Measurements from ENCODE around the gene TUBGCP4. TPM values are rescaled to one million over a fixed set of nuclear protein-coding genes. Genes with fewer than 3 reads are reported as not detected.

The TUBGCP4 gene
- total RNA-seq, 1 experiment from 2014 or later = 29.7 TPM

DNA sequence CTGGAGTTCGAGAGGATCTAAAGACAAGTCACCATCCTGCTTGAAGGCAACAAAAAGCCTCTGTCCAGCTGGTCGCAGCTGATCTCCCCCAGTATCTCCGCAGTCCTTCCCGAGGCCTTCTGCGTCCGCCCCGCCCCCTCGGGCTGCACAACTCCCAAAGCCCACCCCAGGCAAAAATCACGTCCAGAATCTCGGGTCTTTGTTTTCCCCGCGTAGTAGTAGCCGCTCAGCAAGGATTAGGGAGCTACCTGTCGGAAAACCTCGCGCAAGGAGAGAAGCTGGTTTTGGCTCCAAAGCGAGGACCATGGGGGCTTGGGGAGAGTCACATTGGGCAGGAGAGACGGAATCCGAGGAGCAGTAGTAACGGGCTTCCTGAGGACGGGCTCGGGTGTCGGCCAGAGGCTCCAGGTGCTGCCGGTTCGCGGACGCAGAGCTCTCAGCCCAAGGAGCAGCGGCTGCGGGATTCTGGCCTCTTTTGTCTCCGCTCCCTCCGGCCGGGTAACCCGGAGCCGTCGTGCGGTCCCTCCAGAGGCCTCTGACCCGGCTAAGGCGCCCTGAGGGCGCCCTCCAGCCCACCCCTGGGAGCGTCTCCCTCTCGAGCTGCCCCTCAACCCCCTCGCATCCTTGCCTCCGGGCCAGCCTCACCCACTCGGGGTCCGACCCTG is 459 bp upstream of the TUBGCP4 start:
- Histone ChIP-seq H2AFZ (ENCODE audit: low read length) (peak overlapping the region; percentile 94), H3K9ac (ENCODE audit: low read length) (peak overlapping the region; percentile 78), H3K27ac (ENCODE audit: low read length) (no peak overlapping the region), H3K79me2 (ENCODE audit: low read length) (peaks cover 48% of the 10 kb centered on the region), H3K9me2 (replicated peaks; ENCODE audit: low read length) (no peaks in the 10 kb centered on the region), H3K4me1 (ENCODE audit: insufficient read depth, low read length) (peaks cover 18% of the 10 kb centered on the region; the same call in 1 of the 2 replicates), H3K4me2 (ENCODE audit: low read length) (peak overlapping the region; percentile 90), H4K20me1 (ENCODE audit: low read length) (0 out of 2 replicates have a peak, but pooled peaks cover 3% of the 10 kb centered on the region), H3K9me3 (ENCODE audit: low read length) (no peaks in the 10 kb centered on the region), H3K36me3 (ENCODE audit: low read depth, low read length) (peaks cover 14% of the 10 kb centered on the region), H3F3A (ENCODE audit: low read length, unreplicated experiment) (no peaks in the 10 kb centered on the region), H3K4me3 (ENCODE audit: low read length) (peak overlapping the region; percentile 74), H3K27me3 (ENCODE audit: low read length) (no peaks in the 10 kb centered on the region)
- CTCF ChIA-PET = no interaction called here
- TF ChIP-seq CTCF (conservative IDR thresholded peaks at IDR 0.05; ENCODE audit: low read depth, low read length) = no peak
- no peak for TF ChIP-seq EZH2 (IDR thresholded peaks at IDR 0.05; ENCODE audit: low read length, unreplicated experiment)
- TF ChIP-seq EZH2phosphoT487 (IDR thresholded peaks at IDR 0.05; ENCODE audit: borderline replicate concordance, low read length) = no peak
- POLR2A ChIA-PET (ENCODE audit: unreplicated experiment) = interaction anchor here (0.5 to 0.7 kb wide), 7 partner anchors 22 to 1029 kb away, joined by 3 to 7 read pairs (median 3); no protein-coding TSS in a partner anchor
- TSS peak; percentile 44 for BruUV-seq (replicated peaks)
- no peak for DNase-seq
- peak; percentile 48 for ATAC-seq
- intact Hi-C loops (cut with micrococcal nuclease) = no loop called here

GRCh38 chr15:43376017-43376705 is 5.3 kb downstream of the TUBGCP4 start:
- Histone ChIP-seq H3K9me2 (replicated peaks; ENCODE audit: low read length) (no peaks in the 10 kb centered on the region), H3K4me3 (ENCODE audit: low read length) (no peak overlapping the region), H3K36me3 (ENCODE audit: low read depth, low read length) (peaks cover 33% of the 10 kb centered on the region), H3K27ac (ENCODE audit: low read length) (no peak overlapping the region), H4K20me1 (ENCODE audit: low read length) (0 out of 2 replicates have a peak, but pooled peaks cover 3% of the 10 kb centered on the region), H3K79me2 (ENCODE audit: low read length) (peaks cover 30% of the 10 kb centered on the region), H3K4me1 (ENCODE audit: insufficient read depth, low read length) (peaks cover 12% of the 10 kb centered on the region; the same call in 1 of the 2 replicates), H3K9me3 (ENCODE audit: low read length) (no peaks in the 10 kb centered on the region), H3K9ac (ENCODE audit: low read length) (no peak overlapping the region), H2AFZ (ENCODE audit: low read length) (no peak overlapping the region), H3K4me2 (ENCODE audit: low read length) (no peak overlapping the region), H3K27me3 (ENCODE audit: low read length) (no peaks in the 10 kb centered on the region), H3F3A (ENCODE audit: low read length, unreplicated experiment) (no peaks in the 10 kb centered on the region)
- DNase-seq (peak; percentile 69), ATAC-seq (peak; percentile 39; the same call in 1 of the 2 replicates)
- BruUV-seq (replicated peaks) = no TSS peak
- POLR2A ChIA-PET (ENCODE audit: unreplicated experiment) = no interaction called here
- TF ChIP-seq EZH2 (IDR thresholded peaks at IDR 0.05; ENCODE audit: low read length, unreplicated experiment) (no peak), CTCF (conservative IDR thresholded peaks at IDR 0.05; ENCODE audit: low read depth, low read length) (peak; percentile 94)
- CTCF ChIA-PET = interaction anchor here (0.5 to 1.0 kb wide), 6 partner anchors 34 to 752 kb away, joined by 3 to 5 read pairs (median 4); no protein-coding TSS in a partner anchor
- intact Hi-C loops (cut with micrococcal nuclease) = no loop called here

DNA sequence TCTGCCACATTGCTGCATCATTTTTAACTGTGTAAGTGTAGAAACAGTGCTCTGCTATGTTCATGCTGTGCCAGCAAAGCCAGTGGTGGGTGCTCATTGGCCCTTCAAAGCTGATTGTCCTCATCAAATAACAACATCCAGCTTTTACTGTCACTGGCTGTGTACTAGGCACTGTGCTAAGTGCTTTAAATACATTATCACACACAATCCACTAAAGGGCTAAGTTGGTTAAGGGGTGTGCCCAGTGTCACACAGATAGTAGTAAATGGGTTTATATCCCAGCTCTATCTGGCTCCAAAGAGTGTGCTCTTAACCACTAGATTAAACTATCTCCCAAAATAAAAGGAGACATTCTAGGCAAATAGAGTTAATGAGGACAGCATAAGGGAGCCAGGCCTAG is 7.7 kb downstream of the TUBGCP4 start:
- ATAC-seq (no peak), DNase-seq (no peak)
- no peak overlapping the region for H2AFZ ChIP-seq (ENCODE audit: low read length)
- no peaks in the 10 kb centered on the region for H3K9me2 ChIP-seq (replicated peaks; ENCODE audit: low read length)
- ChIA-PET CTCF (no interaction called here), POLR2A (ENCODE audit: unreplicated experiment) (no interaction called here)
- H3K27me3 ChIP-seq (ENCODE audit: low read length) = no peaks in the 10 kb centered on the region
- H3K4me1 ChIP-seq (ENCODE audit: insufficient read depth, low read length) = no peaks in the 10 kb centered on the region
- H3K9ac ChIP-seq (ENCODE audit: low read length) = no peak overlapping the region
- intact Hi-C loops (cut with micrococcal nuclease) = no loop called here
- no peak overlapping the region for H3K4me3 ChIP-seq (ENCODE audit: low read length)
- H3K36me3 ChIP-seq (ENCODE audit: low read depth, low read length) = peaks cover 47% of the 10 kb centered on the region
- 0 out of 2 replicates have a peak, but pooled peaks cover 8% of the 10 kb centered on the region for H3K79me2 ChIP-seq (ENCODE audit: low read length)
- BruUV-seq (replicated peaks) = no TSS peak
- H3K27ac ChIP-seq (ENCODE audit: low read length) = no peak overlapping the region
- no peaks in the 10 kb centered on the region for H3K9me3 ChIP-seq (ENCODE audit: low read length)
- H3K4me2 ChIP-seq (ENCODE audit: low read length) = no peak overlapping the region
- no peaks in the 10 kb centered on the region for H4K20me1 ChIP-seq (ENCODE audit: low read length)
- H3F3A ChIP-seq (ENCODE audit: low read length, unreplicated experiment) = no peaks in the 10 kb centered on the region
- no peak for TF ChIP-seq CTCF (conservative IDR thresholded peaks at IDR 0.05; ENCODE audit: low read depth, low read length)
- no peak for TF ChIP-seq EZH2 (IDR thresholded peaks at IDR 0.05; ENCODE audit: low read length, unreplicated experiment)
- no peak for TF ChIP-seq EZH2phosphoT487 (IDR thresholded peaks at IDR 0.05; ENCODE audit: borderline replicate concordance, low read length)

Measured in PC-3 (cell line).